ENCODE data around the gene ZHX3.

GRCh38 chr20:41364967-41365765, 47.6 kb upstream of the ZHX3 start:
- TF ChIP-seq POLR2A (IDR thresholded peaks at IDR 0.05): no peak
- no peak for TF ChIP-seq CTCF (IDR thresholded peaks at IDR 0.05 in 4 of 5, conservative IDR thresholded peaks at IDR 0.05 in 1 of 5)
